ENCODE results near the gene MCF2L. TPM values are rescaled to one million over a fixed set of nuclear protein-coding genes. Genes with fewer than 3 reads are reported as not detected.

The MCF2L gene
- polyA plus RNA-seq, 10 donors: 18.2 to 31.6 (median 20.6) TPM

DNA sequence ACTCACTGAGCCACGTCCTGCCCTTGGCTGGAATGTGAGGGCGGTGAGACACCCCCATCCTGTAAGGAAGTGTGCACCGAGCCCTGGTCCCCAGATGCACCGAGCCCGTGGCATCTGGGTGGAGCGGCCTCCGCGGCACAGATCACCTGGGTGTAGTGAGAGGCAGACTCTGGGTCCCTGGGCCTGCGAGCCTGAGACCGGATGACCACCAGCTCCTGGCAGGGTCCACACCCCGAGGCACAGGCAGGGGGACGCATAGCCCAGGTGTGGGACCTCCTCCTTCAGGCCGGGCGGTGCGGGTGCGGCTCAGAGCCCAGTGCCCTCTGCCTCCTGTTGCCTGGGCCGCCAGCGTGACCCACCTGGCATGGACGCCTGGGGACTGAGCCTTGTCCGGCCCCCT lies 12.4 kb downstream of the MCF2L start:
- DNase-seq: no peak

GRCh38 chr13:112982281-112983041 lies 13.4 kb downstream of the MCF2L start:
- DNase-seq: no peak

GRCh38 chr13:112983042-112983305 lies 14.0 kb downstream of the MCF2L start:
- DNase-seq: no peak

- DNase-seq: no peak
Observed at GRCh38 chr13:112983428-112984196, 14.6 kb downstream of the MCF2L start.

GRCh38 chr13:112984501-112984900 lies 15.5 kb downstream of the MCF2L start:
- no peak for DNase-seq

GRCh38 chr13:112984954-112985802 lies 16.2 kb downstream of the MCF2L start:
- DNase-seq: no peak

DNA sequence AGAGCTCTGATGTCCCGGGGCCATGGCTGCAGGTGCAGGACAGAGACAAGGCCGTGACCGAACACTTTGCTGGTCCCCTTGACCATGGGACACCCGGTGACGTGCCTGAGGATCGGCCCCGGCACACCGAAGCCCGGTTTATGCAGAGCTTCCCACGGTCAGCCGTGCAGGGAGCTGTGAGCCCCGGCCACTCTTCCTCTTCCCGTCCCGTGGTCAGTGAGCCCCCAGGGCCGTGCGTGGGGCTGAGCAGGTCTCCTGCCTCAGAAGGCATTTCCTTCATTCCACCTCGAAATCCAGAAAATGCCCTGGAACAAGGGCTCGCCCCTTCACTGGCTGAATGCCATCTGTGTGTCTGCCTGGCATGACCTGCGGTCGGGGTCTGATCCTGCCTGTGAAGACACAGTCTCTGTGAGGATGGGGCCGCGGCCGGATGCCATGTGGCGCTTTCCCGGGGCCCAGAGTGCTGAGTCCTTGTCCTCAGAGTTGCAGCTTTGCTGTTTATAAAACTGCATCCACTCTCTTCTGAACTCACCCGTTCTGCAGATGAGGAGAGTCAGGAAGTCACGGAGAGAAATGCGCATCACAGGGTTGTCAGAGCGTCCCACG lies 16.9 kb downstream of the MCF2L start:
- DNase-seq: no peak

DNA sequence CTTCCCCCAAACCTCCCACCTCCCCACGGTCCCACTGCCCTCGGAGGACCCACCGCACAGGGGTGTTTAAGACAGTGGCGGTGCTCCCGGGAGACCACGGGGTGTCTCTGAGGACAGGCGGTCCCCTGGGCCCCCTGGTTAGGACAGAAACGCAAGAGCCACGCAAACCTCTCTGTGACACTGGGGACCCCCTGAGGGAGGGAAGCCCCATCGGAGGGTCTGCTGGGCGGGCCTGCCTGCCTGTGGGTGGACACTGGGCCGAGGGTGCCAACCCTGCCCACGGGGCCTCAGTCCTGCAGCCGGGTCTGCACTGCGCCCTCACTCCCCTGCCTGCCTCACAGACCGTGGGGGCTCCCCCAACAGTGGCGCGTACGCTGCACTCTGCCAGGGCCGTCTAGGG lies 17.5 kb downstream of the MCF2L start:
- no peak for DNase-seq

- DNase-seq: peak in 1 of 3 donors; percentile 83
Observed at GRCh38 chr13:112986946-112987681, 18.1 kb downstream of the MCF2L start.

- no peak for DNase-seq
Observed at GRCh38 chr13:112987682-112988024, 18.6 kb downstream of the MCF2L start.

GRCh38 chr13:112990783-112991182 lies 21.8 kb downstream of the MCF2L start:
- no peak for DNase-seq

DNA sequence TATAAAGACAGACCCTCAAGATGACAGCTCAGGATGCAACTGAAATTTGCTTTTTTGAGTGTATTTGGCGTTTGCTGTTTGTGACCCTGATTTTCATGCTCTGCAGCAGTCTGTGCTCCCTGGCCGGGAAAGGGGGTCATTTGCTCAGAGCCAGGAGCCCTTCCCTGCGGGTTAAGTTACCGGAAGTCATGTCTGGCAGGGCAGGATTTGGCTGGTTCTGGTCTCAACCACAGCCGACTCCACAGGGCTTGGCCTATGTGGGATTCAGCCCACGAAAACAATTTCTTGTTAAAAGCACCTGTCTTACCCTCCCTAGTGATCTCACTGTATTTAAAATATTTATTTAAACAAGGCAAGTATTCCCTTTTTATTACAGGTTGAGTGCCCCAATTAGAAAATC lies 22.6 kb downstream of the MCF2L start:
- no peak for DNase-seq

GRCh38 chr13:112992931-112993680 lies 24.1 kb downstream of the MCF2L start:
- DNase-seq: no peak

GRCh38 chr13:112994084-112994780 lies 25.2 kb downstream of the MCF2L start:
- DNase-seq: no peak

DNA sequence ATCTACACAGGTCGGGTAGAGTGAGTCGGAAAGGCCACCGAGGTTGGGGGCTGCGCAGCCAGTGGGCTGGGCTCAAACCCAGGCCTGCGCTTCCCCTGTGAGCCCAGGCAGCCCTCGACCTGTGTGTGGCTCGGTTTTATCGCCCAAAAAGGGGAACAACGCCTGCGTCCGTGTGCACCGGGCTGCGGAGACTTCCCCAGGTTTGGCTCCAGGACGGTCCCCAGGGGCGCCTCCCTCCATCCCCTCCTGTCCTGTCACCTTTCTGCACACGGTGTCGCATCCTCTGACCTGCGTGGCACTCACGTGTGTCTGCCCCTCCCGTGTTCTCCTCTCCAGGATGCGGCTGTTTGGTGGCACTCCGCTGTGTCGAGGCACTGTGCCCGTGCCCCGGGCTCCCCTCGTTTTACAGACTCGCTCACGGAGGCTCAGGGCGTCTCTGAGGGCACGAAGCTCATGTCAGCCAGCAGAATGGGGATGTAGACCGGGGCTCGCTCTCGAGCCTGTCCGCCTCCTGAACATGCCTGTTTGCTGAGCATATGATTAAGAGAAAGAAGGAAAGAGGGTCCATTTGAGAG lies 25.9 kb downstream of the MCF2L start:
- no peak for DNase-seq

GRCh38 chr13:112995395-112996191 lies 26.6 kb downstream of the MCF2L start:
- no peak for DNase-seq

DNA sequence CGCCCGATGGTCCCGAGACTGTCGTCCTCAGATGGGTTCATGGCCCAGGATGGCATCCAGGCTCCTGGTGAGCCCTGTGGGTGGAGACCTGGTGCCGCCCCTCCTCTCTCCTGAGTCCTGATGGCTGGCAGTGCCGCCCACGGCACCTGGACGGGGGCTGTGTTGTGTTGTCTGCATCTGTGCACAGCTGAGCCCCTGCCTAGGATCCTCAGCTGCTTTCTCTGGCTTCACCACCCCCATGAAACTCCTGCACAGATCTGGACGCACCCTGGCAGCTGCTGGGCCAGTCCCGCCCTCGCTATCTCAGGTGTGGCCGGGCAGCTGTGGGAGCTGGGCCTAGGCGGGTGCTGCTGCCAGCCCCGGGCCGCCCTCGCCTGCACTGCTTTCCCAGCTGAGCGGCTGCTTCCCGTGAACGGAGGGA lies 27.7 kb downstream of the MCF2L start:
- no peak for DNase-seq

DNA sequence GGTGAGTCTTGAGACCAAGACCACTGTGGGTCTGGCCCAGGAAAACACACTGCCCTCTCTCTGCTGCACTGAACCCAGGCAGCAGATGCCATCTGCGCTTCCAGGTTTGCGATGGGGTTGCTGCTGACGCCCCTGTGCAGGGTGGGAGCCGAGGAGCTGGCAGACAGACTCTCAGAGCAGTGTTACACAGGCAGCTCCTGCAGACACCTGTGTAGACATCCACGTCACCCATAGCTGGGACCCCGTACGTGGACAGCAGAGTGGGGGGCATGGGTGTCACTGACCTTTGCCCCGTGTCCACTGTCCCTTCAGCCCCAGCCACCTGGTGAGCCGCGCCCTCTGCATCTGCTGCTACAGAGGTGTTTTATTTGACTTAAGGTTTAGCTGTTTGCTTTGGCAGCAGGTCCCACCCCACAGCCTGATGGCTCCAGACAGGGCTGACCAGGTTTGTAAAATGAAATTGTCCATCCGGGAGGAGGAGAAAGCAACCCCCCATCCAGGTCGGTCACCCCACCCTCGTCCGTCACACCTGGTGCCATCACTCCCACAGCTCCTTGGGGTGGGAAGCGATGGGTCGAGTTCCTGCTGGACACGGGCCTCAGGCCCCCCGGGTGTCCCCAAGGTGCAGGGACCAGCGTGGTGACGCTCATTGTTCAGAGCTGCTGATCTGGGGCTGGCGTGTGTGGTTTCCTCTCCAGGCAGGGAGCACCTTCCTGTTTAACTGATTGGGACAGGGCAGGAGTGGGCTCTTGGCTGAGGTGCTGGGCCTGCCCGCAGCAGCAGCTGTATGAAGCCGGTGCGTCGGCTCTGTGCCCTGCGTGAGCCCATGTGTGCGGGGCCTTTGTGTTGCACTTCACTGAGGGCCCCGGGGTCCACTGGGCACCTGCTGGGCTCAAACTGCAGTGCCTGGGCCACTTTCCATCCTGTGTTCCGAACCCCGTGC lies 28.4 kb downstream of the MCF2L start:
- DNase-seq: no peak
